Uterus (tissue), 2 donors: ENCODE results near the gene GPR143.

Source experiments
- POLR2A ChIP-seq, 2 donors: fragments of 450-650 bp; IDR thresholded peaks; one replicate each; pipeline ENCODE4 v1.6.1; 2016; ENCODE audit warnings: antibody characterized with exemption in 2 of 2, mild to moderate bottlenecking in 1 of 2, moderate library complexity in 1 of 2
- TF ChIP-seq, protein P1 (sequence below), 4 experiments: fragments of 200-600 bp in 2 of 4; fragments of 450-650 bp in 2 of 4; sonication (generic) in 2 of 4; IDR thresholded peaks; one replicate each; pipeline ENCODE4 v1.5.1; 2016 to 2019; ENCODE audit warnings: antibody characterized with exemption in 4 of 4, mild to moderate bottlenecking in 2 of 4, moderate library complexity in 1 of 4

DNA sequence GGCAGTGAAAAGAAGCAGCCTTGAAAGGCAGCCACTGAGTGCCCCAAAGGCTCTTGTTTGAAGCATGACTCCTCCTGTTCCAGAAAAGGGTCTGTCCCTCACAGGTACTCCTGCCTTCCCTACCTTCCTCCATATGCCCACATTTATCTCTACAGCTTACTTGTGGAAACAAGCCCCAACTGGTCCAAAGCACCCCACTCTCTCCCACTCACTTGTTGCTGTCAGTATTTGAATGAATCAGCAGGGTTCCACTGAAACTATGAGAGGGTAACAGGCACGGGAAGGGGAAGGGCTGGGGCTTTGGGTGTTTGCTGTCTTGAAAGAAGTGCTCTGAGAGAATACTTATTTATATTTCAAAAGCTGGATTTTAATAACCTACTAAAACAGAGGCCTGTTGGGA lies 34.9 kb downstream of the GPR143 start:
- TF ChIP-seq, protein P1, sequence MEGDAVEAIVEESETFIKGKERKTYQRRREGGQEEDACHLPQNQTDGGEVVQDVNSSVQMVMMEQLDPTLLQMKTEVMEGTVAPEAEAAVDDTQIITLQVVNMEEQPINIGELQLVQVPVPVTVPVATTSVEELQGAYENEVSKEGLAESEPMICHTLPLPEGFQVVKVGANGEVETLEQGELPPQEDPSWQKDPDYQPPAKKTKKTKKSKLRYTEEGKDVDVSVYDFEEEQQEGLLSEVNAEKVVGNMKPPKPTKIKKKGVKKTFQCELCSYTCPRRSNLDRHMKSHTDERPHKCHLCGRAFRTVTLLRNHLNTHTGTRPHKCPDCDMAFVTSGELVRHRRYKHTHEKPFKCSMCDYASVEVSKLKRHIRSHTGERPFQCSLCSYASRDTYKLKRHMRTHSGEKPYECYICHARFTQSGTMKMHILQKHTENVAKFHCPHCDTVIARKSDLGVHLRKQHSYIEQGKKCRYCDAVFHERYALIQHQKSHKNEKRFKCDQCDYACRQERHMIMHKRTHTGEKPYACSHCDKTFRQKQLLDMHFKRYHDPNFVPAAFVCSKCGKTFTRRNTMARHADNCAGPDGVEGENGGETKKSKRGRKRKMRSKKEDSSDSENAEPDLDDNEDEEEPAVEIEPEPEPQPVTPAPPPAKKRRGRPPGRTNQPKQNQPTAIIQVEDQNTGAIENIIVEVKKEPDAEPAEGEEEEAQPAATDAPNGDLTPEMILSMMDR (IDR thresholded peaks at IDR 0.05), result no peak
- no peak for TF ChIP-seq POLR2A (IDR thresholded peaks at IDR 0.05)
